ENCODE results near the gene ZHX3. TPM values are rescaled to one million over a fixed set of nuclear protein-coding genes. Genes with fewer than 3 reads are reported as not detected.

ZHX3 gene
- total RNA-seq, 1 experiment from 2014 or later = 5.9 TPM

DNA sequence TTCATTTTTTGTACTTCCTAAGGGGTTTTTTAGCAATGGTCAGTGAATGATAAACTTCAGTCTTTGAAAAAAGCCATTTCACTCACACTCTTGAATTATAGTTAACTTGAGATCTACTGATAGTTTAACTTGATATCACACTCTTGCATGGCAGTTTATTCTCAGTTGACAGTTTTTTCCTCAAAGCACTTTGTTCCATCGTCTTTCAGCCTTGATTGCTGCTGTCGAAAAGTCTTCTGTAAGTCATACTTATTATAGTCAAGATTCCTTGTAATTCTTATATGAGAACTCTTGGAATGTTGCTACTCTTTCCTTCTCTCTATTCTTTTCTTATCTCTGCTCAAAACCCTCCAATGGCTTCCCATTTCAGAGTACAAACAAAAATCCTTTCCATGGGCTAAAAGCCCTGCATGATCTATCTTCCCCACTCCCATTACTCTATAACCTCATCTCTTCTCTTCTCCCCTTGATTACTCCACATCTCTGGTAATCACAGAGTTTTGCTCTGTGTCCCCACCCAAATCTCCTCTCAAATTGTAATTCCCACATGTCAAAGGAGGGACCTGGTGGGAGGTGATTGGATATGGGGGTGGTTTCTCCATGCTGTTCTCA, 31.2 kb downstream of the ZHX3 start:
- H2AFZ ChIP-seq (ENCODE audit: low read length) = no peak overlapping the region
- H3K9me2 ChIP-seq (replicated peaks; ENCODE audit: insufficient read depth, low read length) = no peaks in the 10 kb centered on the region
- no peaks in the 10 kb centered on the region for H3K36me3 ChIP-seq (ENCODE audit: insufficient read depth, low read length)
- H3K27me3 ChIP-seq (ENCODE audit: low read length) = no peaks in the 10 kb centered on the region
- no peak overlapping the region for H3K4me2 ChIP-seq (ENCODE audit: low read depth, low read length, poor library complexity, severe bottlenecking)
- H3K79me2 ChIP-seq (ENCODE audit: low read length) = no peaks in the 10 kb centered on the region
- no peak overlapping the region for H3K27ac ChIP-seq (ENCODE audit: low read length)
- no peaks in the 10 kb centered on the region for H3K4me1 ChIP-seq (ENCODE audit: low read length)
- no peaks in the 10 kb centered on the region for H3K9me3 ChIP-seq (ENCODE audit: low read length)
- no peak for DNase-seq
- H3K4me3 ChIP-seq (ENCODE audit: low read length) = no peak overlapping the region
- 0 out of 2 replicates have a peak, but pooled peaks cover 13% of the 10 kb centered on the region for H4K20me1 ChIP-seq (ENCODE audit: insufficient read depth, low read depth, low read length)
- no peak overlapping the region for H3K9ac ChIP-seq (ENCODE audit: low read length)

DNA sequence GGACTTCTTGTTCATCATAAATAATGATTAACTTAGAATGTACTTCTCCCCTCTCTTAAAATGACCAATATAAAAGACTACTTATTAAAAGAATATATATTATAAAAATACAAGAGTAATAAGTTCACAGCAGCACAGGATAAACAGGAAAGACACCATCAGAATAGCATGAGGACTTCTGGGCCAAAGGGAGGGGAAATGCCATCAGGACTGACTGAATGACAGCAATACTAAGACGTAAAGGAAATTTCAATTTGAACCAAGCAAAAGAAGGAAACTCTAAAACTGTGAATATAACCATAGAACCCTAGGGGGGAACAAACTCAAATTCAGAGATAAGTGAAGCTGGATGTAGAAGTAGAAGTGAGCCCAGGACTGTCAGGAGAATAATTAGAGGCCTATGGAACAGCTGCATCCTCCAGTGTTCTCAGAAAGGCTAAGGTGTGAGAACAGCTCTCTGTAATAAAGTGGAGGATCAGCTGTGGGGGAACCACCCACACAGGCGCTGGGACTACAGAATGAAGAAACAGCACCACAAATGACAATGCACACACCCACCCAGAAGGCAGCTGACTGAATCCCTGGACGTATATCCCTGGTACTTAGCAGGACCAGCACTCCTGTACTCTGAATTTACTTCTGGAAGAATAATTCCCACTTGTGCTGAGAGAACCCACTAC, 37.8 kb downstream of the ZHX3 start:
- no peaks in the 10 kb centered on the region for H3K4me1 ChIP-seq (ENCODE audit: low read length)
- H2AFZ ChIP-seq (ENCODE audit: low read length) = no peak overlapping the region
- H3K36me3 ChIP-seq (ENCODE audit: insufficient read depth, low read length) = no peaks in the 10 kb centered on the region
- no peak overlapping the region for H3K27ac ChIP-seq (ENCODE audit: low read length)
- H3K79me2 ChIP-seq (ENCODE audit: low read length) = no peaks in the 10 kb centered on the region
- H3K4me3 ChIP-seq (ENCODE audit: low read length) = no peak overlapping the region
- 0 out of 2 replicates have a peak, but pooled peaks cover 28% of the 10 kb centered on the region for H4K20me1 ChIP-seq (ENCODE audit: insufficient read depth, low read depth, low read length)
- H3K9ac ChIP-seq (ENCODE audit: low read length) = no peak overlapping the region
- no peaks in the 10 kb centered on the region for H3K27me3 ChIP-seq (ENCODE audit: low read length)
- DNase-seq = no peak
- no peaks in the 10 kb centered on the region for H3K9me3 ChIP-seq (ENCODE audit: low read length)
- H3K9me2 ChIP-seq (replicated peaks; ENCODE audit: insufficient read depth, low read length) = no peaks in the 10 kb centered on the region
- H3K4me2 ChIP-seq (ENCODE audit: low read depth, low read length, poor library complexity, severe bottlenecking) = no peak overlapping the region

DNA sequence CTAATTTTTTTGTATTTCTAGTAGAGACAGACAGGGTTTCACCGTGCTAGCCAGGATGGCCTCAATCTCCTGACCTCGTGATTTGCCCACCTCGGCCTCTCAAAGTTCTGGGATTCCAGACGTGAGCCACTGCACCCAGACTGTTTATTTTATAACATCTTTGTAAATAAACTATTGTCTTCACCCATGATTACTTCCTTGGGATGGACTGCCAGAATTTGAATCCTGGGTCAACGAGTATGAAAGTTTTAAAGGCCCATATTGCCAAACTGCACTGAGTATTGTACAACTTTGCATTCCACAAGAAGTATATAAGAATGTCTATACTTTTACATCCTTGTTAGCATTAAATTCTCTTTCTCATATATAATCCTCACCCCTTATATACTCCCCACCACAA, 38.6 kb downstream of the ZHX3 start:
- Histone ChIP-seq H2AFZ (ENCODE audit: low read length) (no peak overlapping the region), H3K27ac (ENCODE audit: low read length) (no peak overlapping the region), H3K9ac (ENCODE audit: low read length) (no peak overlapping the region), H3K4me2 (ENCODE audit: low read depth, low read length, poor library complexity, severe bottlenecking) (no peak overlapping the region), H3K79me2 (ENCODE audit: low read length) (no peaks in the 10 kb centered on the region), H3K9me2 (replicated peaks; ENCODE audit: insufficient read depth, low read length) (no peaks in the 10 kb centered on the region), H3K4me1 (ENCODE audit: low read length) (no peaks in the 10 kb centered on the region), H3K4me3 (ENCODE audit: low read length) (no peak overlapping the region), H3K9me3 (ENCODE audit: low read length) (no peaks in the 10 kb centered on the region), H3K27me3 (ENCODE audit: low read length) (no peaks in the 10 kb centered on the region), H4K20me1 (ENCODE audit: insufficient read depth, low read depth, low read length) (0 out of 2 replicates have a peak, but pooled peaks cover 21% of the 10 kb centered on the region), H3K36me3 (ENCODE audit: insufficient read depth, low read length) (no peaks in the 10 kb centered on the region)
- no peak for DNase-seq

DNA sequence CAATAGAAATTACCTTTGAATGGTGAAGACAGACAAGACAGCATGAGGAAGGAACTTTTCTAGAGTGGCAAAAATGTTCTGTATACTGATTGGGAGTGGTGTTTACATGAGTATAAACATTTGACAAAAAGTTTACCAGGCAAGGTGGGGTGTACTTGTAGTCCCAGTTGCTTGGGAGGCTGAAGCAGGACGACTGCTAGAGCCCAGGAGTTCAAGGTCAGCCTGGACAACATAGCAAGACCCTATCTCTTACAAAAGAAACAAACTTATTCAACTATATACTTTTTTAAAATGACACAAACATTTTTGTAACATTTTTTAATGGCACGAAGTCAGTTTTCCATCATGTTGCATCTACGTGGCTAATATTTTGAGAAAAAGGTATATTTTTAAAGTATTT, 40.5 kb downstream of the ZHX3 start:
- Histone ChIP-seq H3K9me3 (ENCODE audit: low read length) (no peaks in the 10 kb centered on the region), H4K20me1 (ENCODE audit: insufficient read depth, low read depth, low read length) (0 out of 2 replicates have a peak, but pooled peaks cover 21% of the 10 kb centered on the region), H2AFZ (ENCODE audit: low read length) (no peak overlapping the region), H3K36me3 (ENCODE audit: insufficient read depth, low read length) (no peaks in the 10 kb centered on the region), H3K4me1 (ENCODE audit: low read length) (no peaks in the 10 kb centered on the region), H3K27me3 (ENCODE audit: low read length) (no peaks in the 10 kb centered on the region), H3K79me2 (ENCODE audit: low read length) (no peaks in the 10 kb centered on the region), H3K9me2 (replicated peaks; ENCODE audit: insufficient read depth, low read length) (no peaks in the 10 kb centered on the region), H3K9ac (ENCODE audit: low read length) (no peak overlapping the region), H3K27ac (ENCODE audit: low read length) (no peak overlapping the region), H3K4me2 (ENCODE audit: low read depth, low read length, poor library complexity, severe bottlenecking) (no peak overlapping the region), H3K4me3 (ENCODE audit: low read length) (no peak overlapping the region)
- no peak for DNase-seq

DNA sequence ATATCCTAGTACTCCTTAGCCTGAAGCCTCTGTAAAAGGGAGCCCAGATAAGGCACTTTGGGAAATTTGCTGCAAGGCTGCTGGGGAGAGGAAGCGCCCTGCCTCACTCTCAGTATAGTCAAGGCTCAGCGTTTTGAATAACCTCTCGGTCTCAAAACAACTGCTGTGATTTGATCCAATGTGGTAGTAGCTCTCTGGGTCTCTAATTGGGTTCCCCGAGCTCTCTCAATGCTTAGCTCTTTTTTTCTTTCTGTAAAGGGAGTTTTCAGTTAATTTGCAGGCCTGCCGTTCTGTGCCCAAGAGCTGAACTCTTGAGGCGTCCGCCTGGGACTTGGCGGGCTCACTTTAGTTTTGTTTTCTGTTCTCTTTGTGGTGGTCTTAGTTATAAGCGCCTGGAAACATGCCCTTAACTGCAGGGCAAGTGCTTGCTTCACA, 41.2 kb downstream of the ZHX3 start:
- Histone ChIP-seq H3K9me3 (ENCODE audit: low read length) (no peaks in the 10 kb centered on the region), H3K27ac (ENCODE audit: low read length) (no peak overlapping the region), H2AFZ (ENCODE audit: low read length) (no peak overlapping the region), H3K4me2 (ENCODE audit: low read depth, low read length, poor library complexity, severe bottlenecking) (no peak overlapping the region), H3K36me3 (ENCODE audit: insufficient read depth, low read length) (no peaks in the 10 kb centered on the region), H3K9ac (ENCODE audit: low read length) (no peak overlapping the region), H3K4me3 (ENCODE audit: low read length) (no peak overlapping the region), H3K79me2 (ENCODE audit: low read length) (no peaks in the 10 kb centered on the region), H4K20me1 (ENCODE audit: insufficient read depth, low read depth, low read length) (0 out of 2 replicates have a peak, but pooled peaks cover 21% of the 10 kb centered on the region), H3K4me1 (ENCODE audit: low read length) (no peaks in the 10 kb centered on the region), H3K9me2 (replicated peaks; ENCODE audit: insufficient read depth, low read length) (no peaks in the 10 kb centered on the region), H3K27me3 (ENCODE audit: low read length) (no peaks in the 10 kb centered on the region)
- no peak for DNase-seq

DNA sequence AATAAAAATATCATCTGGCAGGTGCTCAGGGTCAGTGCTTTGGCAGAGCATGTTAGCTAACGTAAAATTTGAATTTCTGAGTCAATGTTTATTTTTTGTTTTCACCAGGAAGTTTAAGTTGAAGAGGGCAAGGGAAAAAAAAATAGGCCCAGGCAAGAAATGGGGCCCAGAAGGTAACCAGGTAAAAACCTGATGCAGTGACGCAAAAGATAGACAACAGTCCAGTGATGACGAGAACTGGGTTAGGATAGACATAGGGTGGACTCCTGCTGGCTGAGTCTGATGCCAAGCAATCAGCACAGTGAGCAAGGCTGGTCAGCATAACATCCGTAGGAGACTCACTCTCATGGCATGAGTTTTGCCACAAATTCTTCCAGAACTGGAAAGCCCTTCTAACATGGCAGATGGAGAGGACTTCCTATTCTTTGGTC, 42.2 kb downstream of the ZHX3 start:
- no peak overlapping the region for H3K4me2 ChIP-seq (ENCODE audit: low read depth, low read length, poor library complexity, severe bottlenecking)
- no peaks in the 10 kb centered on the region for H3K9me2 ChIP-seq (replicated peaks; ENCODE audit: insufficient read depth, low read length)
- H3K4me3 ChIP-seq (ENCODE audit: low read length) = no peak overlapping the region
- no peak for DNase-seq
- H3K9ac ChIP-seq (ENCODE audit: low read length) = no peak overlapping the region
- H2AFZ ChIP-seq (ENCODE audit: low read length) = no peak overlapping the region
- 0 out of 2 replicates have a peak, but pooled peaks cover 21% of the 10 kb centered on the region for H4K20me1 ChIP-seq (ENCODE audit: insufficient read depth, low read depth, low read length)
- H3K36me3 ChIP-seq (ENCODE audit: insufficient read depth, low read length) = no peaks in the 10 kb centered on the region
- no peaks in the 10 kb centered on the region for H3K9me3 ChIP-seq (ENCODE audit: low read length)
- no peak overlapping the region for H3K27ac ChIP-seq (ENCODE audit: low read length)
- H3K79me2 ChIP-seq (ENCODE audit: low read length) = no peaks in the 10 kb centered on the region
- H3K27me3 ChIP-seq (ENCODE audit: low read length) = no peaks in the 10 kb centered on the region
- H3K4me1 ChIP-seq (ENCODE audit: low read length) = no peaks in the 10 kb centered on the region

DNA sequence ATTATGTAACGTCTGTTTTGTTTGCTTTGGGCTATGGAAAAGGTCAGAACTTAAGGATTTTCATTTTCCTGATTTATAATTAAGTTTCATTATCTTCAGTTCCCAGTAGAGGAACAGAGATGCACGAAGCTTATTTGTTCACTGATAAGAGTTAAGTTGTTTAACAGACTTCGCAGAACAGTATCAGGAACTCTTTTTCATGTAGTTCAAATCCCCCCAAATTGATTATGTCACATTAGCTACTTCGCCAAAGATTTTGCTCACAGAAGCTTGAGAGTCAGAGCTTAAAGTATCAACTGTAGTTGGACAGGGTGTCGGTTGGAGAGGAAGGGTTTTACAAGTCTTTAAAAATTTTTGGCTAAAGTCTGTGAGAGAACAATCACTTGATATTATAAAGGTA, 43.4 kb downstream of the ZHX3 start:
- Histone ChIP-seq H3K4me1 (ENCODE audit: low read length) (no peaks in the 10 kb centered on the region), H3K9ac (ENCODE audit: low read length) (no peak overlapping the region), H3K79me2 (ENCODE audit: low read length) (no peaks in the 10 kb centered on the region), H3K9me2 (replicated peaks; ENCODE audit: insufficient read depth, low read length) (no peaks in the 10 kb centered on the region), H3K36me3 (ENCODE audit: insufficient read depth, low read length) (no peaks in the 10 kb centered on the region), H3K27me3 (ENCODE audit: low read length) (no peaks in the 10 kb centered on the region), H3K9me3 (ENCODE audit: low read length) (no peaks in the 10 kb centered on the region), H3K4me2 (ENCODE audit: low read depth, low read length, poor library complexity, severe bottlenecking) (no peak overlapping the region), H3K27ac (ENCODE audit: low read length) (no peak overlapping the region), H3K4me3 (ENCODE audit: low read length) (no peak overlapping the region), H2AFZ (ENCODE audit: low read length) (no peak overlapping the region), H4K20me1 (ENCODE audit: insufficient read depth, low read depth, low read length) (0 out of 2 replicates have a peak, but pooled peaks cover 15% of the 10 kb centered on the region)
- DNase-seq = no peak

DNA sequence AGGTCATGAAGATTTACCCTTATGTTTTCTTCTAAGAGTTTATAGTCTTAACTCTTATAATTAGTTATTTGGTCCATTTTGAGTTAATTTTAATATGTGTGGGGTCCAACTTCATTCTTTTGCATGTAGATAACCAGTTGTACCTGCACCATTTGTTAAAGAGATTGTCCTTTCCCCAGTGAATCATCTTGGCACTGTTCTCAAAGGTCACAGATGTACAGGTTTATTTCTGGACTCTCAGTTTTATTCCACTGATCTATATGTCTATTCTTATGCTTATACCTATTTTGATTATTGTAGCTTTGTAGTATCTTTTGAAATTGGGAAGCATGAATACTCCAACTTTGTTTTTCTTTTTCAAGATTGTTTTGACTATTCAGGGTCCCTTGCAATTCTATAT, 44.1 kb downstream of the ZHX3 start:
- no peak for DNase-seq
- no peak overlapping the region for H3K27ac ChIP-seq (ENCODE audit: low read length)
- no peak overlapping the region for H3K9ac ChIP-seq (ENCODE audit: low read length)
- no peaks in the 10 kb centered on the region for H3K27me3 ChIP-seq (ENCODE audit: low read length)
- H3K36me3 ChIP-seq (ENCODE audit: insufficient read depth, low read length) = no peaks in the 10 kb centered on the region
- H3K4me1 ChIP-seq (ENCODE audit: low read length) = no peaks in the 10 kb centered on the region
- no peaks in the 10 kb centered on the region for H3K79me2 ChIP-seq (ENCODE audit: low read length)
- no peaks in the 10 kb centered on the region for H3K9me3 ChIP-seq (ENCODE audit: low read length)
- 0 out of 2 replicates have a peak, but pooled peaks cover 15% of the 10 kb centered on the region for H4K20me1 ChIP-seq (ENCODE audit: insufficient read depth, low read depth, low read length)
- no peaks in the 10 kb centered on the region for H3K9me2 ChIP-seq (replicated peaks; ENCODE audit: insufficient read depth, low read length)
- H3K4me2 ChIP-seq (ENCODE audit: low read depth, low read length, poor library complexity, severe bottlenecking) = no peak overlapping the region
- H3K4me3 ChIP-seq (ENCODE audit: low read length) = no peak overlapping the region
- H2AFZ ChIP-seq (ENCODE audit: low read length) = no peak overlapping the region

Measured in Karpas-422 (cell line).